IPS-NIHi7 (cell line): ENCODE measurements around the gene TOE1.
"Not testable (repeated sequence)": the region's sequence is repeated elsewhere in the genome, so short reads cannot be mapped to it uniquely, and the experiment has no call there.

Experiments
- DNase-seq: peaks from one replicate; pipeline ENCODE4 v3.0.0; 2012; ENCODE audit warnings: mixed read lengths; ENCODE audit errors: extremely low spot score

The TOE1 gene

DNA sequence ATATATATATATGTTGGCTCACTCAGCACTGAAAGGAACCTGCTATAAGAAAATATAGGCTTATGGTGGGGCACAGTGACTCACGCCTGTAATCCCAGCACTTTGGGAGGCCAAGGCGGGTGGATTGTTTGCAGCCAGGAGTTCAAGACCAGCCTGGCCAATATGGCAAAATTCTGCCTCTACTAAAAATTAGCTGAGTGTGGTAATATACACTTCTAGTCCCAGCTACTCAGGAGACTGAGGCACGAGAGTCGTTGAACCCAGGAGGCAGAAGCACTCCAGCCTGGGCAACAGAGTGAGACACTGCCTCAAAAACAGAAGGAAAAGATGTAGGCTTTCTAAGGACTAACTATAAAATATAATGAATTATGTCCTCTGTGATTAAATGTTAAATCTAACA lies 14.9 kb downstream of the TOE1 start:
- no peak for DNase-seq

DNA sequence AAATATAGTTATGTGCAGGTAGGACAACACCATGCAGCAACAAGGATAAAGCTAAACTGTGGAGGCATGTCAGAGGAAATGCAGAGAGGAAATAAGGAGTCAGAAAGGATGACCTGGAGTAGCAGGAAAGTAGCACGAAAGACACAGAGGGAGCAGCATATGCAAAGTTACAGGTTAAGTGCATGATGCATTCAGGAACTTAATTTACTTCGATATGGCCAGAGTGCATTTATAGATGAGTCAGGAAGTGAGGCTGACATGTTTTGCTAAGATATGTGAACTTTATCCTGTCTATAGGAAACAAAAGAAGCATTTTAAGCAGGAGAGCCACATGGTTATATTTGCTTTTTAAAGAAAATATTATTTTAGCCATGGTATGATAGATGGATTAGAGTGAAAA lies 15.7 kb downstream of the TOE1 start:
- DNase-seq, result no peak

DNA sequence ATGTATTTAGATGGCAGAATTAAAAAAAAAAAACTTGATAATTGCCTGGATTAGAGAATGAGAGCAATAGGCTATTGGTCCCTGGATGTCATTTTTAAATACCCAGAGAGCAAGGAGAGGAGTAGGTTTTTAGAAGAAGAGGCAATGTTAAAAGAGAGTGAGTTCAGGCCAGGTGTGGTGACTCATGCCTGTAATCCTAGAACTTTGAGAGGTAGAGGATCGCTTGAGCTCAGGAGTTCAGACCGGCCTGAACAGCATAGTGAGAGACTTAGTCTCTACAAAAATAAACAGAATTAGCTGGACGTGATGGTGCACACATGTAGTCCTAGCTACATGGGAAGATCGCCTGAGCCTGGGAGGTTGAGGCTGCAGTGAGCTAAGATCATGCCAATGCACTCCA lies 16.2 kb downstream of the TOE1 start:
- DNase-seq, result no peak

DNA sequence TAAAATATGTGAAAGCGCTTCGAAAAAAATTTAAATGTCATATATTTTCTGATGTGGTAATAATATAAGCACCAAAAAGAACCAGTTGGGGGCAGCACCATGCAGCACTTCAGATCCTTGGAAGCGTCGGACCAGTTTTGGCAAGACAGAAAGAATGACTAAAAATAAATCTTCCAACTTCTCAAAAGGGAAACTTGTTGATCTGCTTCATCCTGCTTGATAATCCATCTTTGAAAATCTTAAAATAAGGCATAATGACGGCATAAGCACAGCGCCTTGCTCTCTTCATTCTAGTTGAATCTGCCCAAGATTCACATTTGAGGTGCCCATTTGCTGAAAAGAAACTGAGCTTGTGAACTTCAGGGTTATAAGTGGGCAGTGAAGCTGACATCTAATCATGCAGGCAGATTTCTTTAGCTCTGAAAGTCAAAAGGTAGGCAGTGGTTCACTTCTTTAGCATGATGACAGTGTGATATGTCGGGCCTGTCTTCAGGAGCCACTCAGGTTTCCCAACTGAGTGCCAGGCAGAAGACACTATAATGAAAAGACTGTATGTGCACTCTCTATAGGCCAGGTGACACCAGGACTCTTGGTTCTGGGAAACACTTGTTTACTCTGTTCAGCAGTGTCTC lies 20.0 kb downstream of the TOE1 start:
- no peak for DNase-seq

DNA sequence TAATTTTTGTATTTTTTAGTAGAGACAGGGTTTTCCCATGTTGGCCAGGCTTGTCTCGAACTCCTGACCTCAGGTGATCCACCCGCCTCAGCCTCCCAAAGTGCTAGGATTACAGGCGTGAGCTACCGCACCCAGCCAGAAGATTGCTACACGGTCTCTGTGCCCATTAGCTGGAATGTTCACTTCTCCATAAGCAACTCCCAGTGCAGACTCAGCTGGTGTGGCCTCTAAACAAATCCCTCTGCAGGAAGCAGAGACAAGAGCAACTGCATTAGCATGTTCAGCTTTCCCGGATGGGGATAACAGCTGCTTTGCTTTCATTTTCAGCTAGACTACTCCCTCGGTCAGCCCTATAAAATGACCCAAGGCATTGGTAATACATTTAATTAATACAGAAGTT lies 21.0 kb downstream of the TOE1 start:
- DNase-seq, result peak; percentile 52

GRCh38 chr1:45364294-45364693 lies 24.3 kb downstream of the TOE1 start:
- DNase-seq, result no peak

DNA sequence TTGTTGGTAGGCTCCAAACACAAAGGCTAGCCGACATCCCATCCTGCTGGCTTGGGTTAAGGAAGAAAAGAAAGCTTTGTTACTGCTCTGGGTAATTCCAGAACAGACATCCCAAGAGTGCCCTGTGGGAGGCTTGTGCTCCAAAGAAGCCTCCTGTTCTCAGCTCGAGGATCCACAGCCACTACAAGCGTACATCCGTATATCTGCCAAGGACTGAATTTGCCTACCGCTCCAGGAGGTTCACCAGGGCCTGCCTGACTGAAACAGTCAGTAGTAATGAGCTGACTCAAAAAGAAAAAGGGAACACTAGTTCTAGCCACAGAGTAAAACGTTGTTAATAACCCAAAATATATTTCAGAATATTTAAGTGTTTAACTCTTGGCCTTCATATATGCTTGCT lies 25.1 kb downstream of the TOE1 start:
- no peak for DNase-seq

DNA sequence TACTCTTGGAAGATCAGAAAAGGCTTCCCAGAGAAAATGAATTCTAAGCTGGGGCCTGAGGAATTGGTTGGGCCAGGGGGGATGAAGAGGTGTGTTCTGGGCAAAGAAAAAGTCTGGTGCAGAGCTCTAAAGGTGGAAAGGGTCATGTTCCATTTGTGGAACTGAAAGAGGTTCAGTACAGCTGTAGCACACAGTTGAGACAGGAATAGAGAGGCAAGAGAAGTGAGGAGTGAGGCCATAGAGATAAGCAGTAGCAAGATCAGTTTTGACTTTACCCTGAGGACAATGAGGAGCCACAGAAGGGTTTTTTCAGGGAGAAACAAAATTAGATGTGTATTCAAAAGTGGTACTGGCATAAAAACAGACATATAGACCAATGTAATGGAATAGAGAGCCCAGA lies 30.6 kb downstream of the TOE1 start:
- DNase-seq, result no peak

DNA sequence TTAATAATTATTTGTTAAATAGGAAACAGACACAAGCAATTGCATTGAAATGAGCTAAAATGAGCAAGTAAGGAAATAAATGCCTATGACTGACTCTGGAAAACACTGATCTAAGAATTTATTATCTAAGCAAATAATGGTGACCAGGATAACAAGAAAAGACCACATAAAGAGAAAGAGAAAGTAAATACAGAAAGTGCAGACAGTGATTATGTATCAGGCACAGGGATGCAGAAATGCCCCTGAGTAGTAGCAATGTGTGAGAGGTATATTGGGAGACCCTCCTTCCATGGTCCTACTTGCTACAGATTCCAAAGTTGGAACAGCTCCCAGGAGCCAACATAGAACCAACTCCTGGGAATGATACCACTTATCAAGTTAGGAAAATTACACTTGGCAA lies 33.6 kb downstream of the TOE1 start:
- no peak for DNase-seq

DNA sequence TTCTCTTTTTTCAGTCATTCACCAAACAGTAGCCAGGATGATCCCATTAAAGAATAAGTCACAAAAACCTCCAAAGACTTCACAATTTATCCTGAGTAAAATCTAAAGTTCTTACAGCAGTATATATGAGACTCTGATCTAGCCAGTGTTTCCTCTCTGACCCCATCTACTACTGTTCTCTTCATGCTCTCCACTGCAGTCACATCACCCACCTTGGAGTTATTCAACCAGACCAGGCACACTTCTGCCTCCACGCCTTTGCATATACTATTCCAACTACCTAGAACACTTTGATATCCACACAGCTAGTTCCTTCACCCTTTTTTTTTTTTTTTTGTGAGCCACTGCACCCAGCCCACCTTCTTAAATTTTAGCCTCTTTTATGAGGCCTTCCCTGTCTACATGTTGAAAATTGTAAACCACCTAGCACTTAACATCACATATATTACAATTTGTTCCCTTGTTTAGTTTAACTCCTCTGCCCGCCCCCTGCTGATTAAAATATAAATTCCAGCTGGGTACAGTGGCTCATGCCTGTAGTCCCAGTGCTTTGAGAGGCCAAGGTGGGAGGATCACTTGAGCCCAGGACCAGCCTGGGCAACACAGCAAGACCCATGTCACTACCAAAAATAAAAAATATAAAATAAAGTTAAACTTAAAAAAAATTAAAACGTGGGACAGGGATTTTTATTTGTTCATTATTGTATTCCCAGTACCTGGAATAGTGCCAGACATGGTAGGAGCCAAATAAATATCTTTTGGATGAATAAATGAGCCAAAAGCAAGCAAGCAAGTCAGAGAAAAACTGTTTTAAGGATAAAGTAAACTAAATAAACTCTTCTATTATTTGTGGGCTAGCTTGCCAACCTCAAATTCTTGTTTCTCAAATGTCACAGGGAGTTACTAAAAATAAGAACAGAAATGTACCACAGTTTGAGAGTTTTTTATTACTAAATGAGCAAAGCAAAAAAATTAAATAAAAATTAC lies 35.4 kb downstream of the TOE1 start:
- DNase-seq, result no peak

DNA sequence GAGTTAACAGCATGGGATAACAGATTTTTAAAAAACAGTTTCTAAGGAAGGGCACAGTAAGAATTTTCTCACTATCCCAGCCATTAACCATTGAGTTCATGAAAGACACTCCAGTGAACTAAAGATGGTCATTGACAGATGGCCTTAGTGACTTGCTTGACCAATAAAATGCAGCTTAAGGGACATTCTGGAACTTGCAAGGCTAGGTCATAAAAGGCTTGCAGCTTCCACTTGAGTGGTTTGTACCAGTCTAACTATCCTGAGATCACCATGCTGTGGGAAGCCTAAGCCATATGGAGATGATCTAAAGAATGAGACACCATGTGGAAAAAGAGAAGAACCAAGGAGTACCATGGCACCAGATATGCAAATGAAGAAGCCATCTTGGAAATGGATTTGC lies 38.2 kb downstream of the TOE1 start:
- DNase-seq, result no peak

GRCh38 chr1:45379524-45379923 lies 39.6 kb downstream of the TOE1 start:
- DNase-seq, result no peak

DNA sequence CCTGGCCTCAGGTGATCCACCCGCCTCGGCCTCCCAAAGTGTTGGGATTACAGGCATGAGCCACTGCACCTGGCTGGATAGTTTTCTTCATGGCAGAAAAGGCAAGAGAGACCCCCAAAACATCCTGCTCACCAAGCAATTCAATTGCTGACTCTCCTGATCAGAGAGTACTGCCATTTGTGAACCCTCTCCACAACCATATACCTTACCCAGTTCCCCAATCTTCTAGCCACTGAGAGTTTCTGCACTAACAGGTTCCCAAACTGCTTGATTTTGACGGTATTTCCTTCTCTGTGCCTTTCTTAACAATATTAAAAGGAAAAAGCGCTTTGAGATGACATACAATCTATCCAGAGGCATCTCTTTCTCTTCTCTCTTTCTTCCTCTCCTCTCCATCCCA lies 40.2 kb downstream of the TOE1 start:
- DNase-seq, result no peak

DNA sequence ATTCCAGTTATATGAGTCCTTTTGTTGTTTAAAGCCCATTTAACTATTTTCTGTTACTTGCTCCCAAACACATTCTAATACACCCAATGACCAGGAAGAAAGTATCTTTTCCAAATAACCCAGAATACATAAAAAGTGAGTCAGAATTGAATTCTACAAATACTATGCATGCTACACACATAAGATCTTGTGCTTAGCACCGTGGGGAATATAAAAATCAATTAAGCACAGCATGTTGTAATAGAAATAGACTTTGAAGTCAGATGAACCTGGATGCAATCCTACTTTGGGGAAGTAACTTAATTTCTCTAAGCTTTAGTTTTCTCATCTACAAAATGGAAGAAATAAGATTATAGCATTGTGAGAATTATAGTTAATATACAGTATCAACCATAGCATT lies 40.8 kb downstream of the TOE1 start:
- DNase-seq, result no peak

- DNase-seq, result no peak
Observed at GRCh38 chr1:45381243-45381642, 41.3 kb downstream of the TOE1 start.

- DNase-seq, result no peak
Observed at GRCh38 chr1:45383191-45383590, 43.2 kb downstream of the TOE1 start.

DNA sequence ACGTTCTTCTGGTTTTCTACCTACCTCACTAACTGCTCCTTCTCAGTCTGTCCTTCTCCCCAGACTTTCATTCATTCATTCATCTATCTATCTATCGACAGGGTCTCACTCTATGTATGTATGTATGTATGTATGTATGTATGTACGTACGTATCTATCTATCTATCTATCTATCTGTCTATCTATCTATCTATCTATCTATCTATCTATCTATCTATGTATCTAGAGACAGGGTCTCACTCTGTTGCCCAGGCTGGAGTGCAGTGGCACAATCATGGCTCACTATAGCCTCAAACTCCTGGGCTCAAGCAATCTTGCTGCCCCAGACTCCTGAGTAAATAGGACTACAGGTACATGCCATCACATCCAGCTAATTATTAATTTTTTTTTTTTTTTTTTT lies 44.2 kb downstream of the TOE1 start:
- DNase-seq, result not testable (repeated sequence)

DNA sequence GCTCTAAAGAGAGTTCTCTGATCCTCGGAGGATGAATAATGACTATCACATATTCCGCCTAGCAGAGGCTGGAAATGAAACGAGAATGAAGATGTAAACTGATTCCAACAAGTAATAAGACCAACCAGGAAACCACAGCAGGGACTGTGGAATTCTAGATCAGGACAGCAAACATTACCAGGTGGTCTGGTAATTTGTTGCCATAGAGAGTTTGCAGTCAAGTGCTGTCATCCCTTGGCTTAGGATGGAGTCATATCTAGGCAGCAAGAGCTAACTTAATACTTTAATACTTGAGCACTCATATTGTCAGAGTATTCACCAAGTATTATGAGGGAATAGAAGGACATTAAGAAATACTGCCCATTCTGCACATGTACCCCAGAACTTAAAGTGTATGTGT lies 45.3 kb downstream of the TOE1 start:
- DNase-seq, result no peak

DNA sequence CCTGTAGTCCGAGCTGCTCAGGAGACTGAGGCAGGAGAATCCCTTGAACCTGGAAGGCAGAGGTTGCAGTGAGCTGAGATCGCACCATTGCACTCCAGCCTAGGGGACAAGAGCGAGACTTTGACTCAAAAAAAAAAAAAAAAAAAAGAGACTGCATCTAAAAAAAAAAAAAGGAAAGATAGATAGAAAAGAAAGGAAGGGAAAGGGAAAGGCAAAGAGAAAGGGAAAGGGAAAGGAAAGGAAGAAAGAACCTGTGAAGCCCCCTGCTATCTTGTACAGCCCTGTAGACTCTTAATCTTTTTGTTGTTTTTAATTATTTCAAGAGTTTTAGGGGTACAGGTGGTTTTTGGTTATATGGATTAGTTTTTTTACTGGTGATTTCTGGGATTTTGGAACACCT lies 46.2 kb downstream of the TOE1 start:
- no peak for DNase-seq
